ENCODE data around the gene CSTB. TPM values are rescaled to one million over a fixed set of nuclear protein-coding genes. Genes with fewer than 3 reads are reported as not detected.

Gene CSTB
- polyA plus RNA-seq, 3 donors: 44.0 to 64.3 (median 47.1) TPM

- DNase-seq (ENCODE audit: low read depth in 3 of 3, low spot score in 2 of 3): no peak
These were observed 41.2 kb downstream of the CSTB start for GRCh38 chr21:43734928-43735229.

- DNase-seq (ENCODE audit: low read depth in 3 of 3, low spot score in 2 of 3): no peak
These were observed 41.8 kb downstream of the CSTB start for GRCh38 chr21:43734131-43734927.

GRCh38 chr21:43733529-43734071 is 42.5 kb downstream of the CSTB start:
- DNase-seq (ENCODE audit: low read depth in 3 of 3, low spot score in 2 of 3): no peak

- no peak for DNase-seq (ENCODE audit: low read depth in 3 of 3, low spot score in 2 of 3)
These were observed 43.0 kb downstream of the CSTB start for GRCh38 chr21:43733060-43733459.

GRCh38 chr21:43731891-43732711 is 44.0 kb downstream of the CSTB start:
- no peak for DNase-seq (ENCODE audit: low read depth in 3 of 3, low spot score in 2 of 3)

- no peak for DNase-seq (ENCODE audit: low read depth in 3 of 3, low spot score in 2 of 3)
These were observed 44.6 kb downstream of the CSTB start for GRCh38 chr21:43731476-43731875.

- peak in 2 of 3 donors; percentile 68 to 74 for DNase-seq (ENCODE audit: low read depth in 3 of 3, low spot score in 2 of 3)
These were observed 47.4 kb downstream of the CSTB start for GRCh38 chr21:43728467-43729390.

- no peak for DNase-seq (ENCODE audit: low read depth in 3 of 3, low spot score in 2 of 3)
These were observed 48.0 kb downstream of the CSTB start for GRCh38 chr21:43728154-43728466.

- DNase-seq (ENCODE audit: low read depth in 3 of 3, low spot score in 2 of 3): no peak
These were observed 48.5 kb downstream of the CSTB start for GRCh38 chr21:43727519-43728153.

- no peak for DNase-seq (ENCODE audit: low read depth in 3 of 3, low spot score in 2 of 3)
These were observed 49.2 kb downstream of the CSTB start for GRCh38 chr21:43726686-43727518.

Other genes with a start within 250 kb of the CSTB start
- gene HSF2BP, start 116.8 kb downstream of the CSTB start, polyA plus RNA-seq (ENCODE audit: insufficient read length in 3 of 3): 1 to 10 TPM; 1.8 to 2.5 (median 2.0) TPM
- gene RRP1B, start 116.7 kb downstream of the CSTB start, polyA plus RNA-seq (ENCODE audit: insufficient read length in 3 of 3): 10 to 100 TPM; 28.0 to 30.2 (median 28.9) TPM
- gene PDXK, start 57.2 kb downstream of the CSTB start, polyA plus RNA-seq (ENCODE audit: insufficient read length in 3 of 3): 10 to 100 TPM; 65.7 to 77.4 (median 72.1) TPM
- gene RRP1, start 13.3 kb upstream of the CSTB start, polyA plus RNA-seq (ENCODE audit: insufficient read length in 3 of 3): 10 to 100 TPM; 26.6 to 28.0 (median 26.8) TPM
- gene AGPAT3, start 88.9 kb upstream of the CSTB start, polyA plus RNA-seq (ENCODE audit: insufficient read length in 3 of 3): 10 to 100 TPM; 45.5 to 61.4 (median 52.8) TPM
- gene TRAPPC10, start 236.0 kb upstream of the CSTB start, polyA plus RNA-seq (ENCODE audit: insufficient read length in 3 of 3): 10 to 100 TPM; 32.5 to 39.4 (median 39.1) TPM

Data from right renal cortex interstitium (tissue), 3 donors.